Loucy (cell line): ENCODE results near the gene TAAR2.

Source experiments
- H2AFZ ChIP-seq: fragments of 200-600 bp; sonication (generic); 2 replicates; pipeline ENCODE4 v1.6.0; 2016; ENCODE audit warnings: antibody characterized with exemption, mild to moderate bottlenecking, low read length, moderate library complexity
- H3F3A ChIP-seq: fragments of 200-600 bp; 2 replicates; pipeline ENCODE4 v1.6.0; 2016; ENCODE audit warnings: antibody characterized with exemption, low read depth, mild to moderate bottlenecking
- H3K27me3 ChIP-seq: fragments of 200-600 bp; sonication (generic); 2 replicates; pipeline ENCODE4 v1.6.1; 2014; ENCODE audit warnings: low read length, mild to moderate bottlenecking; ENCODE audit not compliant: insufficient read depth, poor library complexity, severe bottlenecking
- H3K36me3 ChIP-seq: fragments of 200-600 bp; sonication (generic); 2 replicates; pipeline ENCODE4 v1.6.1; 2016; ENCODE audit warnings: low read length; ENCODE audit not compliant: insufficient read depth
- H3K4me1 ChIP-seq: fragments of 200-600 bp; sonication (generic); 2 replicates; pipeline ENCODE4 v1.5.1; 2014; ENCODE audit warnings: low read length, mild to moderate bottlenecking; ENCODE audit not compliant: insufficient read depth, poor library complexity, severe bottlenecking
- H3K4me2 ChIP-seq: fragments of 200-600 bp; sonication (generic); 2 replicates; pipeline ENCODE4 v1.6.0; 2014; ENCODE audit warnings: antibody characterized with exemption, low read length, low read depth, mild to moderate bottlenecking; ENCODE audit not compliant: poor library complexity, severe bottlenecking
- H3K4me3 ChIP-seq: fragments of 200-600 bp; sonication (generic); 2 replicates; pipeline ENCODE4 v1.5.1; 2014; ENCODE audit warnings: low read length, mild to moderate bottlenecking, mixed read lengths; ENCODE audit not compliant: poor library complexity, severe bottlenecking
- H3K79me2 ChIP-seq: fragments of 200-600 bp; sonication (generic); 2 replicates; pipeline ENCODE4 v1.6.1; 2014; ENCODE audit warnings: low read length; ENCODE audit not compliant: insufficient read depth
- H3K9ac ChIP-seq: fragments of 200-600 bp; sonication (generic); 2 replicates; pipeline ENCODE4 v1.6.0; 2014; ENCODE audit warnings: mild to moderate bottlenecking, low read depth, low read length, moderate library complexity; ENCODE audit not compliant: poor library complexity, severe bottlenecking
- H3K9me2 ChIP-seq: fragments of 200-600 bp; sonication (generic); replicated peaks from 2 replicates; pipeline ENCODE4 v1.6.1; 2016; ENCODE audit warnings: low read depth, low read length, mixed read lengths
- H3K9me3 ChIP-seq: fragments of 200-600 bp; sonication (generic); 2 replicates; pipeline ENCODE4 v1.6.1; 2014; ENCODE audit warnings: mild to moderate bottlenecking, antibody characterized with exemption, low read length, low read depth; ENCODE audit not compliant: insufficient read depth
- H4K20me1 ChIP-seq: fragments of 200-600 bp; sonication (generic); 2 replicates; pipeline ENCODE4 v1.6.0; 2014; ENCODE audit warnings: antibody characterized with exemption, low read length, mild to moderate bottlenecking; ENCODE audit not compliant: insufficient read depth, poor library complexity, severe bottlenecking
- CTCF ChIP-seq: fragments of 200-600 bp; sonication (generic); conservative IDR thresholded peaks from 2 replicates; pipeline ENCODE4 v1.5.1; 2014; ENCODE audit warnings: mild to moderate bottlenecking, antibody characterized with exemption, low read length
- EZH2phosphoT487 ChIP-seq: fragments of 200-600 bp; IDR thresholded peaks from 2 replicates; pipeline ENCODE4 v1.6.1; 2018; ENCODE audit warnings: antibody characterized with exemption, mild to moderate bottlenecking, moderate library complexity, borderline replicate concordance

TAAR2 gene

GRCh38 chr6:132584698-132585097, 39.4 kb downstream of the TAAR2 start:
- Histone ChIP-seq H3K36me3 (no peaks in the 10 kb centered on the region), H3K79me2 (no peaks in the 10 kb centered on the region), H4K20me1 (no peaks in the 10 kb centered on the region), H3K4me2 (no peak overlapping the region), H3F3A (no peaks in the 10 kb centered on the region), H3K9me3 (no peaks in the 10 kb centered on the region), H3K9me2 (no peaks in the 10 kb centered on the region), H3K4me3 (no peak overlapping the region), H3K9ac (no peak overlapping the region), H3K4me1 (peaks cover 4% of the 10 kb centered on the region), H3K27me3 (no peaks in the 10 kb centered on the region), H2AFZ (no peak overlapping the region)
- no peak for TF ChIP-seq EZH2phosphoT487
- no peak for TF ChIP-seq CTCF

GRCh38 chr6:132571774-132572173, 52.3 kb downstream of the TAAR2 start:
- Histone ChIP-seq H3K79me2 (no peaks in the 10 kb centered on the region), H3K4me3 (no peak overlapping the region), H3K9me2 (no peaks in the 10 kb centered on the region), H4K20me1 (no peaks in the 10 kb centered on the region), H3F3A (no peaks in the 10 kb centered on the region), H3K9me3 (no peaks in the 10 kb centered on the region), H3K9ac (no peak overlapping the region), H3K4me1 (no peaks in the 10 kb centered on the region), H3K36me3 (no peaks in the 10 kb centered on the region), H3K4me2 (no peak overlapping the region), H3K27me3 (no peaks in the 10 kb centered on the region), H2AFZ (no peak overlapping the region)
- TF ChIP-seq EZH2phosphoT487: no peak
- no peak for TF ChIP-seq CTCF

GRCh38 chr6:132570221-132570777, 53.8 kb downstream of the TAAR2 start, which contains the start of gene TAAR6:
TSS of gene TAAR6 (plus strand) at chr6:132570322. CDS start at chr6:132570322, 0 bp downstream.
- H3K4me3 ChIP-seq: no peak within 1 kb of the TSS
- H3K9me3 ChIP-seq: no peaks in the 10 kb centered on the region
- no peak within 1 kb of the TSS for H3K4me2 ChIP-seq
- no peak within 1 kb of the TSS for H3K9ac ChIP-seq
- TF ChIP-seq EZH2phosphoT487 (no peak), CTCF (no peak)
- H2AFZ ChIP-seq: no peak within 1 kb of the TSS
- H3K79me2 ChIP-seq: no peaks in the 10 kb centered on the region
- H3K27me3 ChIP-seq: no peaks in the 10 kb centered on the region
- H3F3A ChIP-seq: no peaks in the 10 kb centered on the region
- H3K36me3 ChIP-seq: no peaks in the 10 kb centered on the region
- no peaks in the 10 kb centered on the region for H3K9me2 ChIP-seq
- H4K20me1 ChIP-seq: no peaks in the 10 kb centered on the region
- no peaks in the 10 kb centered on the region for H3K4me1 ChIP-seq
